CD4-positive, alpha-beta T cell treated with Interleukin-4 for 4 hours (primary cell): ENCODE results near the gene PIP5KL1.
"Not testable (repeated sequence)": the region's sequence is repeated elsewhere in the genome, so short reads cannot be mapped to it uniquely, and the experiment has no call there.

Source experiments
- DNase-seq: peaks from one replicate; pipeline ENCODE4 v3.0.0-alpha.2; 2020

PIP5KL1 gene

DNA sequence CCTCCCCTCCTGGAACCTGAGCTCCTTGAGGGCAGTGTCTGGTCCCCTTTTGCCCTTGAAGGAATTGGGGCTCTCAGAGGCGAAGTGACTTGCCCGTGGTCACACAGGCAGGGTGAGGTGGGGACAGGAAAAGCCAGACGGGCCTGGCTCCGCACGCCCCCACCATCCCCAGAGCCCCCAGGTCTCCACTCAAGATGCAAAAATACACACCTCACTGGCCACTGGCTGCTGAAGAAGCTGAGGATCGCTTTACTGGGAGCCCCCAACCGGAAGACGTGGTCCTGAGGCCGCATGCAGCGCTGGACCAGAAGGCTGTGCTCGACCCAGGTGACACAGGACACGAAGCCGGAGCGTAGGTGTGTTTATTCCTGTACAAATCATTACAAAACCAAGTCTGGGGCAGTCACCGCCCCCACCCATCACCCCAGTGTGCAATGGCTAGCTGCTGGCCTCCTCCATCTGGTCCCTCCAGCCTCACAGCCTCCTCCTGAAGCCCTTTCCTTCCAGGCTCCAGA, 45.5 kb downstream of the PIP5KL1 start:
- no peak for DNase-seq

DNA sequence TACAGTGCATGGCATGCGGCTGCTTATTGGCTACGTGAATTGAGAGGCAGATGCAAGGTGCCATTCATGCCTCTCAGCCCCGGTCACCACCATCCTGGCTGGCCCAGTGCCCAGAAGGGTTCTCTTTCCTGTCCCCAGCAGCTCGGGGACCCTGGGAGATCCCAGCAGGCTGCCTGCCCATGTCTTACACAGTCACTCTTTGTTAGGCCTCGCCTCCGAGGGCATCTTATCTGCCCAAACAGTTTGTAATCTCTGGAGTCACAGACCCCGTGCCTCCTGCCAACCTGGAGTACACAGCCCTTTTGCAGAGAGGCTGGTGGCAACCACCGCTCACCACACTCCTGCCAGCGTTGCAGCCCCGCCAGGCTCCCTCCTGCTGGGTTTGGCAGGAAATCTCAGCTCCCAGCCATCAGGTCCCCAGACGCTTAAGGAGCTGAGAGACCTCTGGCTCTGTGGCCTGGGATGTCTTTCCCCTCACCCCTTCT, 46.1 kb downstream of the PIP5KL1 start:
- no peak for DNase-seq

DNA sequence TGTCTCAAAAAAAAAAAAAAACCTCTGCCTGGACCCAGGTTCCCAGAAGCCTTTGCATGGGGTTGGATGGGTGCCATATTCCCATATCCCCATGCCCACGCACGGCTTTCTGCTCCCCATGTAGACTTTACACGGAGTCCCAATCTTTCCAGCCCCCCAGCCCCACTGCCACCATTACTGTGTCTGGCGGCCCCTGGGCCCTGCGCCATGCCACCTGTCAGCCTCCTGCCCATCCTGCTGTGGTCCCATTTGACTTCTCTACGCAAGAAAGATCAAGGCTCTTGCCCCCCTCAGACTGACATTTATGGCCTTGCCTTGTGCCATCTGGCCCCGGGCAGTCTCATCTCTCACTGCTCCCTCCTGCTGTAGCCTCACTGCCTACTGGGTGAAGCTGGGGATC, 46.6 kb downstream of the PIP5KL1 start:
- no peak for DNase-seq

DNA sequence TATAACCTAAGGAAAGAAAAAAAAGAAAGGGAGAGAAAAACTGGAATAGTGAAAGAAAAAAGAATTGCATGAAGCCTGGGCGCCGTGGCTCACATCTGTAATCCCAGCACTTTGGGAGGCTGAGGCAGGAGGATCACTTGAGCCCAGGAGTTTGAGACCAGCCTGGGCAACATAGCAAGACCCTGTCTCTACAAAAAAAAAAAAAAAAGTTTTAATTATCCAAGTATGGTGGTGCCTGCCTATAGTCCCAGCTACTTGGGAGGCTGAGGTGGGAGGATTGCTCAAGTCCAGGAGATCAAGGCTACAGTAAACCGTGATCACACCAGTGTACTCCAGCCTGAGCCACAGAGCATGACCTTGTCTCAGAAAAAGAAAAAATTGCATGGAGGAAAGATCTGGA, 48.9 kb downstream of the PIP5KL1 start:
- not testable (repeated sequence) for DNase-seq

DNA sequence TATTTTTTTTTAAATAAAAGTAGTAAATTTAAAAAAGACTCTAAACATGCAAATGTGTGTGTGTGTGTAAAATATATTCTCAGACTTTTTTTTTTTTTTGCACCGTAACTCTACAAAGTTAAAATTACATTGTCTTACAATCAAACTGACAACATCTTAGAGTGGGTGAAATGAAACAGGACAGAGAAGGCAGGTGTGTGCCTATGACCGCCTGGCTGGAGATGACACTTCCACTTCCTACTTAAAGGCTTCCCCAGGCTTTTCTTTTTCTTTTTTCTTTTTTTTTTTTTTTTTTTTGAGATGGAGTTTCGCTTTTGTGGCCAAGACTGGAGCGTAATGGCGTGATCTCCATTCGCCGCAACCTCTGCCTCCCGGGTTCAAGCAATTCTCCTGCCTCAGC, 50.4 kb downstream of the PIP5KL1 start:
- DNase-seq, result no peak

DNA sequence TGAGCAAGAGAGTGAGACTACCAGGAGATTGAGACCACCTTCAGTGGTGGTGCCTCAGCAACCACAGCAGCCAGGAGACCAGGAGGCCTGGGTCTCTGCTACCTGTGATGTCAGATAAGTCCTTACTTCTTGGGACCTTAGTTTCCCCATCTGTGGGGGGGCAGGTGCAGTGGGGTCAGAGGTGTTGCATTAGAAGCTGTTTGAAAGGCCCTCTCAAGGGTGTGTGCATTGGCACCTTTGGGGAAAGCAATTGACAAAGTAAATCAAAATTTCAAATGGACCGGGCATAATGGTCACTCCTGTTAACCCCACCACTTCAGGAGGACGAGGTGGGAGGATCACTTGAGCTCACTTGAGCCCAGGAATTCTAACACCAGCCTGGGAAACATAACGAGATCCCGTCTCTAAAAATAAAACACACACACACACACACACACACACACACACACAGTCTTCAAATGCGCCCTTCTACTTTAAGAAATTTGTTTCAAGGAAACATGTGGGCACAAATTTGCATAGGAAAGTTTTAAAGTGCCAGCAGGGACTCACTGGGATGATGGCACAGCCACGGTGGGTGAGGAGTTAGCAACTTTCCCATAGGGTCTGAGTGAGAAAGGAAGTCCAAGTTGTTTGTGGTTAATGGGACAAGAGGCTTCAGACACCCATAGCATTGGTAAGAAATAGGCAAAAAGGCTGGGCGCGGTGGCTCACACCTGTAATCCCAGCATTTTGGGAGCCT, 51.8 kb downstream of the PIP5KL1 start:
- DNase-seq, result no peak

DNA sequence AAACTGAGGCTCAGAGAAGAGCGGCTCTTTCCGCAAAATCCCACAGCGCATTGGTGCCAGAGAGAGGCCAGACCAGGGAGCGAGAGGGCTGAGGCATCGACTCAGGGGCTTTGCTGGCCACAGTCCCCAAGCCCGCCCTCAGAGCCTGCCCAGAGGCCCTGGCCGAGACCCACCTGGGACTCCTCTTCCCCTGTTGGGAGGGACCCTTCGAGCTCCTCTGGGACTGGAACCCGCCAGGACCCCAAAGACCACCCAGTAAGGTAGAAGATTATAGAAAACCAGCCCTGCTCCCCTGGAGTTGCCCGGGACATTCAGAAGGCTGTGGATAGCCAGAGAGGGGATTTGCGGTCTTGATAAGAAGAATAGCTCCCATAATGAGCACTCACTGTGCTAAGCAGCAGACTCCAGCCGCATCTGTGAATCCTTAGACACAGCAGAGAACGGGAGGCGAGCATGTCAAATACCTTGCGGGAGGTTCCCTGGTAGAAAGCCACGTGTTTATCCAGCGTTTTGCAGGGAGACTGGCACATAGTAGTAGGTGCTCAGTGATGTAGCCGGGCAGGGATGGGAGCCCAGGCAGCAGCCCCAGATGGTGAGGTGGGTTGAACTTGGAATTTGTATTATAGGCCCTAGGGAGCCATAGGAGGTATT, 52.5 kb downstream of the PIP5KL1 start:
- no peak for DNase-seq

DNA sequence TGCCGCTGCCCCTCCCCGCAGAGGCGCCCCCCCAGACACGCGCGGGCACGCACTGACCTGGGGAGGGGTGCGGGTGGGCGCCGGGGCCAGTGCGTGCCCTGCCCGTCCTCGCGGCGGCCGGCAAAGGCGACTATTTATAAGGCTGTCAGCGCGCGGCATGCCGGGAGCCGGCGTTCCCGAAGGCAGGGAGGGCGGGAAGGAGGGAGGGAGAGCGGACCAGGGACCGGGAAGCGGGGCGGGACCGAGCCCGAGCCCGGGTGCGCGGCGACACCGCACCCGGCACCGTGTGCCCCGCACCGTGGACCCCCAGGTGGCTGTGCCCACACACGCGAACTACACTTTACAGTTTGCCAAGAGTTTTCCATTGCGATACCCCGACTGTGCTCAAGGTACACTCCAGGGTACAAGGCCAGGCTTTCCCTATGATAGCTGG, 53.0 kb downstream of the PIP5KL1 start, which contains the start of gene AK1:
Gene AK1 (minus strand): TSS at position 110 of the 433 bp plus-strand sequence. CDS start 3,058 bp downstream, outside the sequence.
- no peak for DNase-seq

DNA sequence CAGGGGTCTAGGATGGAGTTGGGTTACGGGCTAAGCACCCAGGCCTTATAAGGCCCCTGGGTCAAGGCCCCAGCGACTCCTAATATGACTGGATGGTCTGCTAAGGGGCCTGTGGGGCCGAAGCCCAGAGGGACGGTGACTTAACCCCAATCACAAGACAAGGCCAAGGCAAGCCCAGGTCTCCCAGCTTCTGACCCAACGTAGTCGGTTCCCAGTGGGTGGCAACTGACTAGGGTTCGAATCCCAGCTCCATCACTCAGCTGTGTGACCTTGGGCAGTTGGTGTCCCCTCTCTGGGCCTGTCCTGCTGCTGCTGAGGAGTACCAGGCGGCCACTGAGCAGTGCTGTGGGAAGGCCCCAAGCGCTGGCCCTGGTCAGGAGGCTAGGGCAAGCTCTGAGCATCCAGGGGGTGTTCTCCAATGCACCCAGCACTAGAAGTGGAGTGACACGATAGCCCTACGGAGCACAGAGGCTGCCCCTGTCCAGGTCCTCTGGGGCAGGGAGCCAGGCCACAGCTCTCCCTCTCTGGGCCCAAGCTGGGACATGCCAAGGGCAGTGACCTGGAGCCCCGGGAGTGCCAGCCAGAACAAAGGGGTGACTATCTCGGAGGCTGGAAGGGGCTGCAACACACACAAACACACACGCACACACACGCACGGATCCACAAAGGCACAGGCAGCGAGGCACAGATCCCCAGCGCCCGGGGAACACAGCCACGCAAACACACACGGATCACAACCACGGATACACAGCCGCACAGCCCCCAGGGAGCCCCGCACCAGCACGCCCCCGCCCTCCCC, 53.6 kb downstream of the PIP5KL1 start:
- DNase-seq, result no peak

DNA sequence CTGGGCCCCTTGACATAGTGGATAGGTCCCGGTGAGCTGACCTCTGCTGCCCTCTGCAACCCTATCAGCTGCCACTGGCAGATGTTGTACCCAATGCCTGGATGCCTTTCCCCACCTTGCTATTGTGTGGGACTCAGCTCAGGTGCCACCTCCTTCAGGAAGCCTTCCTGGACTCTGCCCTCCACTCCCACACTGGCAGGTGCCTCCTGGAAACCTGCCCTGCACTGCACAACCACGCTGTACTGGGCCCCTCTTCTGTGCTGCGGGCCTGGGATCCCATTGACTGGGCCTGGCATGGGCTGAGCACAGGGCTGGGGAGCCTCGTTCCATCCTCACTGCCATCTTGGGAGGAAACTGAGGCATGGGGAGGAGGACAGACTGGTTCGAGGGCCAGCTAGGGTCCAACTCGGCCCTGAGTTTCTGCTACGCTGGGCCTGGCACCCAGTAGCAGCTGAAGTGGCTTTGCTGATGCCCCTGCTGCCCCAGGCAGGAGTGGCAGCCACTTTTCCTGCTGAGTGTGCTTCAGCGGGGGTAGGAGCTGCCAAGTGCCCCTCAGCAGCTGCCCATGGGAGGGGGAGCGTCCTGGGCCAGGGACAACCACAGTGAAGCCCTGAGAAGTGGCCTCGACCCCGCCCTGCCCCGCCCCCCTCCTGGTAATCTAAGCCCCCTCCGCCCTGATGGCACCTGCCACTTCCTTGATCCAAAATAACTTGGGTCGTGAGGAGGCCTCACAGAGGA, 54.4 kb downstream of the PIP5KL1 start:
- no peak for DNase-seq

DNA sequence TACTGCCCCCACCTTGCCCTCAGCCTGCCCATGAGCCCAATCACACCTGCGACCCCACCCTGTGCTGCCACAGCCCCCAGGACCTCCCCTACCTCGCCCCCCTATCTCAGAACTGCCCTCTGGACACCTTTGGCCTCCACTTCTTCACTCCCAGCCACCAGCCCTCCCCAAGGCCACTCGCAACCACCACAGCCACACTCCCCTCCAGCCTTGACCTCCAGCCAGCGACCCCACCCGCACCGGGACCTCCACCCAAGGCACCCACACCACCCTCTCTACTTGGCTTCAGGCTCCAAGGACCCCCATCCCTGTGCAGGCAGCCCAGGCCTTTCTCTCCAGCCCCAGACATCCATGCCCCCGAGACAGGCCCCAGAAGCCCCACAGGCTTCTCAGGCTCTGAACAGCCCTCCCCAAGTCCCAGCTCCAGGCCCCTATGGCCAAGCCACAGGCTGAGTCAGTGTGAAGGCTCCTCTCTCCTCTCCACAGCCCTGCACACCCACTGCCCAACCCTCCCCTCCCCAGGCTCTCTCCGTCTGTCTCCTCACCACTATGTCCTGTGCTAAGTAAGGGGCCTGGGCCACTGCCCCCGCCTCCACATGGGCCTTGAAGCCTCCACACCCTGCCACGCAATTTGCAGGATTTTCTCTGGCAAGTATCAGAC, 55.1 kb downstream of the PIP5KL1 start:
- DNase-seq, result no peak

DNA sequence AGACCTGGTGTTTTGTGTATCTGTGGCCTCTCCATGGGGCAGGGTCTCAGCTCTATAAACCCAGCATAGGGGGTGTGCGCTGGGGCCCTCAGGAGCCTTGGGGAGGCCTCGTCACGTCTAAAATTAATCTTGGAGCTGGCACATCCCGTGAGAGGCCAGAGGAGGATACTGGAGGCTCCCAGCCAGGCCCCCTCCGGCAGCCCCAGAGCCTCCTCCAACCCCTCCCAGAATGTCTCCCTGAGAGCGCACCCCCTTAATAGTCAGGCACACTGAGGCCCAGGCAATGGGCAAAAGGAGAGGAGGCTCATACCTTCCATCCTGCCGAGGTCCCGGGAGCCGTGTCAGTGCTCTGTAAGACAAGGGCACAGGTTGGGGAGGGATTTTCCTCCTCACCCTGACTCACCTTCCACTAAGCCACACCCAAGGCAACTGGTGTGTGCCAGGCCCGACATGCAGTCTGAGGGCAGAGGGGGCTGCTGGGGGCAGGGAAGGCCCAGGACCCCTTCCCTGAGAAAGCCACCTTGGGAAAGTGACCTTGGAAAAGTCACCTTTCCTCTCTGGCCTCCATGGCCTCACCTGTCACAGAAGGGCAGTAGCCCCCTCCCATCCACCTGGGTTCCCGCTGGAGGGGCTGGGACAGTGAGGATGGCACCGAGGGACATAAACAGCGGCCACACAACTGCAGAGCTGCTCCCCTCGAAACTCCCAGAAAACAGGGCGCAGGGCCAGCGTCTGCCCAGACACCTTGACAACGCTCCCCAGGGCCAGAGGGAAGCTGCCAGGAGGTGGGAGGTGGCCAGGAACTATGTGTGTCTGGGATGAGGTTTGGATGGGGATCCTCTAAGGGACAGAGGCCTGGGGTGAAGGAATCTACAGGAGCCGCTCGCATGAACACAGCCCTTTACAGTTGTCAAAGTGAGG, 56.0 kb downstream of the PIP5KL1 start:
- no peak for DNase-seq

DNA sequence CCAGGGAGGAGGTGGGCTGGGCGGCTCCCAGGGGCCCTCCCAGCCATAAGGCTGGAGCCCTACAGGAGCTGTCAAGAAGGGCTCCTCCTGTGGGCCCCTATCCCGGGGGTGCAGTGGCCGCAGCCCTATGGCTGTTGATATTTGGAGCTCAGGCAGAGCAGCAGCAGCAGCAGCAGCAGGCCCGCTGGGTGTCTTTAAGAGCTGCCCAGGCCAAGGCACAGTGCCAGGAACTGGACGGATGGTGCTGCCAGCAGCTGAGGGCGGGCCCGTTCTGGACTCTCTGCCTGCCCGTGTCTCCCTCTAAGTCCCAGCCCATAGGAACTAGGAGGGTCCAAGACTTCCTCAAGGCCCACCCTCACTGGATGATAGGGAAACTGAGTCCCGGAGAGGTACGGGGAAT, 56.7 kb downstream of the PIP5KL1 start:
- DNase-seq, result no peak

DNA sequence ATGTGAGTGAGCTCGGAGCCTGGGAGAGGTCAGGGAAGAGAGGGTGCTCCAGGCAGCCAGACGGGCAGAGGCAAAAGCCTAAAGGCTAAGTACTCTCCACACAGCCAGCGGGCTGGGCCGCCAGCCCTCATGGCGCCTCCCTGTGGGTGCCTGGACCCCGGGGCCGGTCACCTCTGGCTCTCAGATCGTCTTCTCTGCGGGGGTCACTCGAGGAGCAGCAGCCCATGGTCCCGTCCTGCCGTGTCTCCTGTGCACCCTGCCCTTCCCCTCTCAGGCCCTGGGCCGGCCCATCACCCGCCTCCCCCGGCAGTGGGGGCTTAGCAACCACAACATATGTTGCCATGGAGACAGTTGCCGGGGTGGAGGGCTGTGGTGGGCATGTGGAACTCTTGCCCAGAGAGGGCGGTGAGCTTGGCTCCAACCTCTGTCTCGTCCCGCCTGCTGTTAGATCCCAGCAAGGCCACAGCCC, 57.3 kb downstream of the PIP5KL1 start:
- DNase-seq, result no peak

DNA sequence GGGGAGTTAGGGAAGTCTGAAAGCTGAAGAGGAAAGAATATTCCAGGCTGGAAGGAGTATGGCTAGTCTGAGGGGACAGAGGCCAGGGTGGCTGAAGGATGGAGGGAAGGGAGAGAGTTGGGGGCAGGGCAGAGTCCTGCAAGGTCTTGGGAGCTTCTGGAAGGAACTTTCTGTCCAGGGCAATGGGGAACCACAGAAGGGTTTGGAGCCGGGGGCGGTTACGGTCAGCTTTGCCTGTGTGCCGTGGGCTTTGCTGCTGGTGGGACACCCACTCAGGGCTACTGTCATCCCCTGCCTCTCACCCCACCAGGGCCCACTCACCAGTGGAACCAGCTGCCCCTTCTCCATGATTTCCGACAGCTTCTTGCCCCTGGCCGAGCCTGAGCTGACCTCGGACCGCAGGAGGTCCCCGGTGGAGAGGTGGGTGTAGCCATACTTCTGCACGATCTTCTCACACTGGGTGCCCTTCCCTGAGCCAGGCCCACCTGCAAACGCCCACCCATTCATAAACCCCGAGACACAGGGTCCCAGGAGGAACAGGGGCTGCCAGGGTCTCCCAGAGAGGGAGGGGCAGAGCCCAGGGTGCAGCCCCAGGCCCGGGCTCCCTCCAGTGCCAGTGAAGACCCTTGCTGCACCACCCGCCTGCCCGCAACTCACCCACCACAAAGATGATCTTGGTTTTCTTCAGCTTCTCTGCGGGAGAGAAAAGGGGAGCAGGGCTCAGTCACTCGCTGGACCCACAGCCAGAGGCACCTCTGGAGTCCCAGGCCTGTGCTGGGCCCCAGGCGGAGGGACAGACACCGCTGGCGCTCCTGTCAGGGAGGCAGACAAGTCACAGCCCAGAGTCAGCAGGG, 58.0 kb downstream of the PIP5KL1 start:
- DNase-seq, result no peak

DNA sequence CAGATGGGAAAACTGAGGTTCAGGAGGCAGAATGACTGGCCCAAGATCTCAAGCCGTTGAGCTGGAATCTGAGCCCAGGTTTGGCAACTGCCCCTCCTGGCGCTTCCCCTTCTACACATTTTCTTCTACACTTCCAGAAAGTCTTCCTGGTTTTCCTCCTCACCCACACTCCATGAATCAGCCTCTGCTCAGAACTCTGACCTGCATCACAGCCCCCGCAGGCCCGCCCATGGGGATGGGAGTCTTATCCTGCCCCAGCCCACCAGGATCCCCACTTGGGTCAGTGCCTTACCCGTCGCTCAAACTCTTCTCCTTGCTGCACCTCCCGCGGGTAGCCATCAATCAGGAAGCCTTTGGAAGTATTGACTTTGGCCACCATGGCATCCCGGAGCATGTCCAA, 59.0 kb downstream of the PIP5KL1 start:
- no peak for DNase-seq

DNA sequence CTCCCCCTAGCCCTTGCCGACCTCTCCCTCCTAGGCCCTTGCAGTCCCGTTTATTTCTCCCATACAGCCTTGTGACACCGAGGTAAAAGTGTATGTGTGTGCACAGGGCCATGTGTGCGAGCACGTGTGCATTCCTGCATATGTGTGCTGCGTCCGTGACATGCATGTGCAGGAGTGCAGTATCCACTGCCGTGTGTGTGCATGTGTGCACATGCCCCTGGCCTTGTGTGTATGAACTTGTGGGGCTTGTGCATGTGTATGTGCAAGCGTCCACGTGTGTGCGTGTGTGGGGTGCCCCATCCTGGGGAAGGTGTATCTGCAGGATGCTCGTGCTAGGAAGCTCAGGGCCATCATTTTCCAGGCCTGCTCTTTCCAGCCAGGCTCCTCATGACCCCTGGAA, 59.7 kb downstream of the PIP5KL1 start:
- no peak for DNase-seq
